Measurements from ENCODE around the gene AGR2. TPM values are rescaled to one million over a fixed set of nuclear protein-coding genes. Genes with fewer than 3 reads are reported as not detected.

The AGR2 gene
- total RNA-seq, 1 experiment from 2014 or later: 147 TPM

DNA sequence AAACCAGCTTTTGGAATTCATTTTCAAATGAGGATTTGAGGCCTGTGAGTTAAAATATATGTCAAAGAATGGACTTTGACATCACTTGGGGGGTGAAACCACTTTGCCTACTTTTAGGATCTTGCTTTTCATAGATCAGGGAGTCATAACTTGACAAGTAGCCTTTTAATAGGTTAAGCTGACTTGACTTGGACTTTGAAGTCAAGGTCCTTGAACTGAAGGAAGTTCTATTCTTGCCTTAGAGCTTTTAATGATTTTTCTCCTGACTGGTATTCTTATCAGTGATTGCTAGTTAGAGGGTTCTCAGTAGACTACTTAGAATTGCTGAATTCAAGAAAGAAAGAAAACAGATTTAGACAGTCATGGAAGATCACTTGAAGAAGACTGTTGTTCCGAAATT, 17.7 kb downstream of the AGR2 start:
- ChIA-PET POLR2A (no interaction called here), CTCF (no interaction called here)
- no peak overlapping the region for H3K27ac ChIP-seq (ENCODE audit: low read length)
- no peaks in the 10 kb centered on the region for H3K9me3 ChIP-seq (ENCODE audit: control insufficient read depth, insufficient read depth, low read depth, low read length)
- no peaks in the 10 kb centered on the region for H3K27me3 ChIP-seq (ENCODE audit: control insufficient read depth, insufficient read depth, low read length)
- no peak overlapping the region for H3K4me3 ChIP-seq (ENCODE audit: low read depth in 2 of 2, low read length in 2 of 2)
- in situ Hi-C loops (cut with HindIII; ENCODE audit: low pct_unique_long_range_greater_than_20kb, low sequenced_read_pairs): no loop called here
- intact Hi-C loops (cut with micrococcal nuclease; ENCODE audit: unreplicated experiment): no loop called here
- peaks cover 3% of the 10 kb centered on the region; the same call in 1 of the 2 replicates for H3K36me3 ChIP-seq (ENCODE audit: control insufficient read depth, insufficient read depth, low read length)
- TF ChIP-seq, protein P1, sequence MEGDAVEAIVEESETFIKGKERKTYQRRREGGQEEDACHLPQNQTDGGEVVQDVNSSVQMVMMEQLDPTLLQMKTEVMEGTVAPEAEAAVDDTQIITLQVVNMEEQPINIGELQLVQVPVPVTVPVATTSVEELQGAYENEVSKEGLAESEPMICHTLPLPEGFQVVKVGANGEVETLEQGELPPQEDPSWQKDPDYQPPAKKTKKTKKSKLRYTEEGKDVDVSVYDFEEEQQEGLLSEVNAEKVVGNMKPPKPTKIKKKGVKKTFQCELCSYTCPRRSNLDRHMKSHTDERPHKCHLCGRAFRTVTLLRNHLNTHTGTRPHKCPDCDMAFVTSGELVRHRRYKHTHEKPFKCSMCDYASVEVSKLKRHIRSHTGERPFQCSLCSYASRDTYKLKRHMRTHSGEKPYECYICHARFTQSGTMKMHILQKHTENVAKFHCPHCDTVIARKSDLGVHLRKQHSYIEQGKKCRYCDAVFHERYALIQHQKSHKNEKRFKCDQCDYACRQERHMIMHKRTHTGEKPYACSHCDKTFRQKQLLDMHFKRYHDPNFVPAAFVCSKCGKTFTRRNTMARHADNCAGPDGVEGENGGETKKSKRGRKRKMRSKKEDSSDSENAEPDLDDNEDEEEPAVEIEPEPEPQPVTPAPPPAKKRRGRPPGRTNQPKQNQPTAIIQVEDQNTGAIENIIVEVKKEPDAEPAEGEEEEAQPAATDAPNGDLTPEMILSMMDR (IDR thresholded peaks at IDR 0.05): no peak
- TF ChIP-seq TCF7L2 (IDR thresholded peaks at IDR 0.05; ENCODE audit: low read depth, low read length) (no peak), POLR2AphosphoS5 (IDR thresholded peaks at IDR 0.05; ENCODE audit: low read depth, low read length) (no peak), SIN3A (IDR thresholded peaks at IDR 0.05; ENCODE audit: borderline replicate concordance, insufficient read depth, low read depth, low read length) (no peak)
- TF ChIP-seq, protein P2, sequence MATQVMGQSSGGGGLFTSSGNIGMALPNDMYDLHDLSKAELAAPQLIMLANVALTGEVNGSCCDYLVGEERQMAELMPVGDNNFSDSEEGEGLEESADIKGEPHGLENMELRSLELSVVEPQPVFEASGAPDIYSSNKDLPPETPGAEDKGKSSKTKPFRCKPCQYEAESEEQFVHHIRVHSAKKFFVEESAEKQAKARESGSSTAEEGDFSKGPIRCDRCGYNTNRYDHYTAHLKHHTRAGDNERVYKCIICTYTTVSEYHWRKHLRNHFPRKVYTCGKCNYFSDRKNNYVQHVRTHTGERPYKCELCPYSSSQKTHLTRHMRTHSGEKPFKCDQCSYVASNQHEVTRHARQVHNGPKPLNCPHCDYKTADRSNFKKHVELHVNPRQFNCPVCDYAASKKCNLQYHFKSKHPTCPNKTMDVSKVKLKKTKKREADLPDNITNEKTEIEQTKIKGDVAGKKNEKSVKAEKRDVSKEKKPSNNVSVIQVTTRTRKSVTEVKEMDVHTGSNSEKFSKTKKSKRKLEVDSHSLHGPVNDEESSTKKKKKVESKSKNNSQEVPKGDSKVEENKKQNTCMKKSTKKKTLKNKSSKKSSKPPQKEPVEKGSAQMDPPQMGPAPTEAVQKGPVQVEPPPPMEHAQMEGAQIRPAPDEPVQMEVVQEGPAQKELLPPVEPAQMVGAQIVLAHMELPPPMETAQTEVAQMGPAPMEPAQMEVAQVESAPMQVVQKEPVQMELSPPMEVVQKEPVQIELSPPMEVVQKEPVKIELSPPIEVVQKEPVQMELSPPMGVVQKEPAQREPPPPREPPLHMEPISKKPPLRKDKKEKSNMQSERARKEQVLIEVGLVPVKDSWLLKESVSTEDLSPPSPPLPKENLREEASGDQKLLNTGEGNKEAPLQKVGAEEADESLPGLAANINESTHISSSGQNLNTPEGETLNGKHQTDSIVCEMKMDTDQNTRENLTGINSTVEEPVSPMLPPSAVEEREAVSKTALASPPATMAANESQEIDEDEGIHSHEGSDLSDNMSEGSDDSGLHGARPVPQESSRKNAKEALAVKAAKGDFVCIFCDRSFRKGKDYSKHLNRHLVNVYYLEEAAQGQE (IDR thresholded peaks at IDR 0.05; ENCODE audit: insufficient read depth in 1 of 2, low read depth in 2 of 2, low read length in 1 of 2): no peak
- DNase-seq (ENCODE audit: low read depth, low spot score): no peak
- ATAC-seq: no peak
- no TSS peak for BruUV-seq (replicated peaks)
- H3K4me1 ChIP-seq (ENCODE audit: control insufficient read depth, insufficient read depth, low read length): no peaks in the 10 kb centered on the region

DNA sequence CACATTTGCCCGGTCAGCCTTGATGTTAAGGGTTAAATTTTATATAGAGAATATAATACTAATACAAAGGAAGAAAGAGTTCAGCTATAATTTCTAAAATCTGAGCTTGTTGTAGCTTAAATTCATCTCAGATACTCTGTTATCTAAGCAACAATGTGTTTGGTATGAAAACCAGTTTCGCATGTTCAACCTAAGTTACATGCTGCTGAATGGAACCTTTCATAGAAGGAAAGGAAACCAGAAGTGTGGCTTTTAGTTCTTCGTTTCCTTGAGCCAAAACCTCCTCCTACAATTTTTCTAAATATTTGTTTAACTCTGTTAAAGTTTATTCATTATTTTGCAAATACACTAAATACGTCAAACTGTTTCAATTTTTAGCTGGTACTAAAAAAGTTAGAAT, 18.5 kb downstream of the AGR2 start:
- TF ChIP-seq POLR2AphosphoS5 (IDR thresholded peaks at IDR 0.05; ENCODE audit: low read depth, low read length) (no peak), SIN3A (IDR thresholded peaks at IDR 0.05; ENCODE audit: borderline replicate concordance, insufficient read depth, low read depth, low read length) (no peak), TCF7L2 (IDR thresholded peaks at IDR 0.05; ENCODE audit: low read depth, low read length) (no peak)
- TF ChIP-seq, protein P2 (IDR thresholded peaks at IDR 0.05; ENCODE audit: insufficient read depth in 1 of 2, low read depth in 2 of 2, low read length in 1 of 2): no peak
- TF ChIP-seq, protein P1 (IDR thresholded peaks at IDR 0.05): no peak
- Histone ChIP-seq H3K27me3 (ENCODE audit: control insufficient read depth, insufficient read depth, low read length) (no peaks in the 10 kb centered on the region), H3K4me1 (ENCODE audit: control insufficient read depth, insufficient read depth, low read length) (no peaks in the 10 kb centered on the region), H3K9me3 (ENCODE audit: control insufficient read depth, insufficient read depth, low read depth, low read length) (no peaks in the 10 kb centered on the region), H3K4me3 (ENCODE audit: low read depth in 2 of 2, low read length in 2 of 2) (no peak overlapping the region), H3K36me3 (ENCODE audit: control insufficient read depth, insufficient read depth, low read length) (peaks cover 3% of the 10 kb centered on the region; the same call in 1 of the 2 replicates), H3K27ac (ENCODE audit: low read length) (no peak overlapping the region)
- no TSS peak for BruUV-seq (replicated peaks)
- POLR2A ChIA-PET: no interaction called here
- no peak for DNase-seq (ENCODE audit: low read depth, low spot score)
- no peak for ATAC-seq
- intact Hi-C loops (cut with micrococcal nuclease; ENCODE audit: unreplicated experiment) (no loop called here), in situ Hi-C loops (cut with HindIII; ENCODE audit: low pct_unique_long_range_greater_than_20kb, low sequenced_read_pairs) (no loop called here)
- CTCF ChIA-PET: no interaction called here

All from Panc1 (cell line).